Measurements from ENCODE around the gene TIGAR. TPM values are rescaled to one million over a fixed set of nuclear protein-coding genes. Genes with fewer than 3 reads are reported as not detected.

The TIGAR gene
- total and polyA plus RNA-seq, 2 of the 8 experiments (the other 6 are each of a cell fraction or from before 2014, with no cell fraction given): 3.8 to 26.4 TPM

DNA sequence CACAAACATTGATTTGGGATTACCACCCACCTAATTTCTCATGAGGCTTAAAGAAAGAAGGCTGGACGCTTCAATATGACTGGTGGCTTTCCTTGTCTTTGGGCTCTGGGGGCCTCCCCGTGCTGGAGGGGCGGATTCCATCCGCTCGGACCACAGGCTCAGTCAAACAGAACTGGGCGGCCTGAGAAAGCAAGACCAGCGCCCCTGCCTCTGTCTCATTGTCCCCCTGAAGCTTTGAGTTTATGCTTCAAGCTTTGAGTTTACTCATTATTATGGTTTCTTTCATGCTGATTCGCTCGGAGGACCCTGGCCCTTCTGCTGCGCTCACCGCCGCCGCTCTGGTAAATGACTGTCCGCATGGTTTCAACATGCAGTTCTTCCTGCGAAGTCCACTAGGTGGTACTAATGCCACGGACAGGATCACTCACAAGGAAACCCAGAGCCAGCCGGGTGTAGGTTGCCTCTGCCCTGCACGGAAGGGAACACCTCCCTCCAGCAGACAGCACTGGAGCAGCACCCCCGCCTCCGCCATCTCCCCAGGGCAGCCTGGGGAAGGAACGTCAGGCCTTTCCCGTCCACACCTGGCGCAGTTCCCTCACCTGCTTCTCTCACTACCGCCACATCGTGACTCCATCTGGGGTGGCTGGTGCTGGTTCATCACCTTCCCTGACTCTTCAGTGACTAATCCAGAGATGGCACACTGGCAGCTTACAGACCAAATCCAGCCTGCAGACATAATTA, 13.2 kb upstream of the TIGAR start (continued):
- TF ChIP-seq, protein P1, sequence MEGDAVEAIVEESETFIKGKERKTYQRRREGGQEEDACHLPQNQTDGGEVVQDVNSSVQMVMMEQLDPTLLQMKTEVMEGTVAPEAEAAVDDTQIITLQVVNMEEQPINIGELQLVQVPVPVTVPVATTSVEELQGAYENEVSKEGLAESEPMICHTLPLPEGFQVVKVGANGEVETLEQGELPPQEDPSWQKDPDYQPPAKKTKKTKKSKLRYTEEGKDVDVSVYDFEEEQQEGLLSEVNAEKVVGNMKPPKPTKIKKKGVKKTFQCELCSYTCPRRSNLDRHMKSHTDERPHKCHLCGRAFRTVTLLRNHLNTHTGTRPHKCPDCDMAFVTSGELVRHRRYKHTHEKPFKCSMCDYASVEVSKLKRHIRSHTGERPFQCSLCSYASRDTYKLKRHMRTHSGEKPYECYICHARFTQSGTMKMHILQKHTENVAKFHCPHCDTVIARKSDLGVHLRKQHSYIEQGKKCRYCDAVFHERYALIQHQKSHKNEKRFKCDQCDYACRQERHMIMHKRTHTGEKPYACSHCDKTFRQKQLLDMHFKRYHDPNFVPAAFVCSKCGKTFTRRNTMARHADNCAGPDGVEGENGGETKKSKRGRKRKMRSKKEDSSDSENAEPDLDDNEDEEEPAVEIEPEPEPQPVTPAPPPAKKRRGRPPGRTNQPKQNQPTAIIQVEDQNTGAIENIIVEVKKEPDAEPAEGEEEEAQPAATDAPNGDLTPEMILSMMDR (IDR thresholded peaks at IDR 0.05; ENCODE audit: control extremely low read depth in 1 of 3, insufficient read depth in 1 of 3, low read depth in 1 of 3, low read length in 3 of 3): peak; percentile 60 to 81 (median 67)
- TF ChIP-seq CBX5 (IDR thresholded peaks at IDR 0.05; ENCODE audit: low read depth, low read length) (no peak), CEBPB (IDR thresholded peaks at IDR 0.05; ENCODE audit: low read depth, low read length) (no peak), SAP30 (IDR thresholded peaks at IDR 0.05; ENCODE audit: insufficient read depth, insufficient replicate concordance, low read length) (no peak), RAD21 (IDR thresholded peaks at IDR 0.05 in 1 of 2, conservative IDR thresholded peaks at IDR 0.05 in 1 of 2; ENCODE audit: low read depth in 2 of 2, low read length in 2 of 2) (peak; percentile 74 to 81), NRF1 (IDR thresholded peaks at IDR 0.05; ENCODE audit: low read depth, low read length) (no peak), POLR2A (IDR thresholded peaks at IDR 0.05; ENCODE audit: control extremely low read depth in 1 of 2, low read depth in 2 of 2, low read length in 2 of 2) (peak in 1 of 2 experiments; percentile 82; a peak in 2 of 3 replicates), GTF2F1 (IDR thresholded peaks at IDR 0.05; ENCODE audit: borderline replicate concordance, low read depth, low read length) (peak; percentile 47; the same call in 1 of the 2 replicates), SIN3A (conservative IDR thresholded peaks at IDR 0.05 in 1 of 2, IDR thresholded peaks at IDR 0.05 in 1 of 2; ENCODE audit: low read depth in 1 of 2, low read length in 2 of 2) (peak; percentile 16 to 57; a peak in 1 of 4 replicates), SIRT6 (IDR thresholded peaks at IDR 0.05; ENCODE audit: low read length) (no peak), KDM4A (IDR thresholded peaks at IDR 0.05; ENCODE audit: low read depth, low read length, severe bottlenecking) (peak; percentile 27), YY1 (IDR thresholded peaks at IDR 0.05; ENCODE audit: low read depth, low read length) (peak; percentile 28; the same call in 1 of the 2 replicates), RXRA (IDR thresholded peaks at IDR 0.05; ENCODE audit: insufficient read depth, low read depth, low read length) (no peak)
- TF ChIP-seq, protein P2, sequence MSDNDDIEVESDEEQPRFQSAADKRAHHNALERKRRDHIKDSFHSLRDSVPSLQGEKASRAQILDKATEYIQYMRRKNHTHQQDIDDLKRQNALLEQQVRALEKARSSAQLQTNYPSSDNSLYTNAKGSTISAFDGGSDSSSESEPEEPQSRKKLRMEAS (IDR thresholded peaks at IDR 0.05): peak; percentile 90
